HG03039 (cell line): ENCODE data around the gene TBX1.
"Not testable (repeated sequence)": the region's sequence is repeated elsewhere in the genome, so short reads cannot be mapped to it uniquely, and the experiment has no call there.

Experiments
- ATAC-seq: cut with Tn5 transposase; IDR thresholded peaks from one replicate; pipeline ENCODE4 v1.9.1; 2021; ENCODE audit warnings: mild to moderate bottlenecking, moderate library complexity; ENCODE audit not compliant: unreplicated experiment

The TBX1 gene

DNA sequence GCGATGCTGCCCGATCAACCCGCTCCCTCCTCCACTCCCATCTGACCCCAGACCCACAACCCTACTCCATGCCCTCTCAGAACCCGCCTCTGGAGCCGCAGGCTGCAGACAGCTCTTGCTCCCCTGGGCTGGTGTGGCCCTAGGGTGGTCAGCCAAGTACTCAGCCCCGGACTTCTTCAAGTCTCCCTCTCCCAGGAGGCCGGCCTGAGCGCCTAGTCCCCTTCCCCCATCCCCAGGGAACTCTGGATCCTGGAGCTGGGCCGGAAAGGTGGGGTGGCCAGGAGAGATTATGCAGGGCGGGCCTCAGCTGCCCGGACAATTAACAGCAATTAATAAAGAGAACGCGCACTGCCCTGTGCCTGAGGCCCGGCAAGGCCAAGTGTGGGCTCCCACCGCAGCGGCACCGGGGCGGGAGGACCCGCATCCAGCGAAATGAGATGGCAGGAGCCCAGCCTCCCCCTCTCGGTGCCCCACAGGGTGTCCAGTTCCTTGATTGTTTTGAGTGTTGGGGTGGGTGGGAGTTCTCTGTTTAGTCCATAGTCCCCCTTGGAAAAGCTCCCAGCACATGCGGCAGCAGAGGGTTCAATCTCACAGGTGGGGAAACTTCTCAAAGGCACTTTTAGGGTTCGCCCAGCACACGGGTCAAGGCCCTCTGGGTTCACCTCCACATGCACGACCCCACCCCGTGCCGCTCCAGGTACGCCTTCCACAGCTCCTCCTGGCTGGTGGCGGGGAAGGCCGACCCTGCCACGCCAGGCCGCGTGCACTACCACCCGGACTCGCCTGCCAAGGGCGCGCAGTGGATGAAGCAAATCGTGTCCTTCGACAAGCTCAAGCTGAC lies 3.1 kb downstream of the TBX1 start:
- no peak for ATAC-seq

- no peak for ATAC-seq
Observed at GRCh38 chr22:19764299-19764593, 3.7 kb downstream of the TBX1 start.

DNA sequence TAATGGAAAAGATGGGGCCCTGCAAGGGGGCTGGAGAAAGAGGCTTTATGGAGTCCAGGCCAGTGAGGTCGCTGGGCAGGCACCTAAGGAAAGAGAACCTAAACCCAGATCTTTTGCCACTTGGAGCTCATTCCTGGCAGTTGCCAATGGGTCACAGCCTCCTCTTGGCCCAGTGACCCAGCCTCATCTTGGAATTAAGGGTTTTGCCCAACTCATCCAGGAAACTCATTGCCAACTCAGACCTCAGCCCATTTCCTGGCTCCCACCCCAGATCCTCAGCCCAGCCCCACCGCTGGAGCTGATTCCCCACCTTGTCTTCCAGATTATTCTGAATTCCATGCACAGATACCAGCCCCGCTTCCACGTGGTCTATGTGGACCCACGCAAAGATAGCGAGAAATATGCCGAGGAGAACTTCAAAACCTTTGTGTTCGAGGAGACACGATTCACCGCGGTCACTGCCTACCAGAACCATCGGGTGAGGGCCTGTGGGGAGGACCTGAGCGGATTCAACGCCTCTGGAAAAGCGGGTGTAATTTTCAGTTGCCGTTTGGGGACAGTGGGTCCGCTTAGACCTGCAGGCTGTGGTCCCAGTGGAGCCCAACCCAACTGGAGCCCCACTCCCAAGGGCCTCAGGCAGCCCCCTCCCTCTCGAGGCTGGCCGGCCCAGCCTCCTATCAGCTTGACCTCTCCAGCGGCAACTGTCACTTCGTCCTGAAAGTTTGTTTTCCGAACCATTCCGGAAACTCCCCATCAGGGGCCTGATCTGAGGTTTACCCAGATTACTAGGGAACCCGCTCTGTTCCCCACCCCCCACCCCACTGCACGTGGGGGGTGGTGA lies 4.3 kb downstream of the TBX1 start:
- no peak for ATAC-seq

DNA sequence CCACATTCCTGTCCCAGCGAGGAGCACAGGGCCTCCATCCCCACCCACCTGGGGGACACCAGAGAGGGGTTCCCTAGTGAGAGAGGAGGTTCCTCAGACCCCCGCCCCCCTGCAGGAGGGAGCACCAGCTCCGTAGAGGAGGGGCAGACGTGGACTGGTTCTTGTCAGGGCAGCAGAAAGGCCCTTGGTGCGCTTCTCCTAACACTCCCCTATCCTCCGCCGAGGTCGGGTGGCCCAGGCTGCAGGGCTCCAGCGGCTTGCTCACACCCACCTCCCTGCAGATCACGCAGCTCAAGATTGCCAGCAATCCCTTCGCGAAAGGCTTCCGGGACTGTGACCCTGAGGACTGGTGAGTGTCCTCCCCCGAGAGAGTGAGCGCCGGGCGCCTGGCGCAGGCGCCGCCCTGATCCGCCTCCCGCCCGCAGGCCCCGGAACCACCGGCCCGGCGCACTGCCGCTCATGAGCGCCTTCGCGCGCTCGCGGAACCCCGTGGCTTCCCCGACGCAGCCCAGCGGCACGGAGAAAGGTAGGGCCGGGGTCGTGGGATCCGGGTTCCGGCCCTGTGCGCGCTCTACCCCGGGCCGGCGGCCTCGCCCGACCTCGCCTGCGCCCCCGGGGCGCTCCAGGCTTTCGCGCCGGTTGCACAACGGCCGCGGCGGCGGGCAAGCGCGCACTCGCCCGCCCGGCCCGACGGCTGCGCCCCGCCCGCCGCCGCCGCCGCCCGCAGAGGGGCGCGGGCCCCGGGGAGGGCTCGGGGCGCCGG lies 5.1 kb downstream of the TBX1 start:
- no peak for ATAC-seq

DNA sequence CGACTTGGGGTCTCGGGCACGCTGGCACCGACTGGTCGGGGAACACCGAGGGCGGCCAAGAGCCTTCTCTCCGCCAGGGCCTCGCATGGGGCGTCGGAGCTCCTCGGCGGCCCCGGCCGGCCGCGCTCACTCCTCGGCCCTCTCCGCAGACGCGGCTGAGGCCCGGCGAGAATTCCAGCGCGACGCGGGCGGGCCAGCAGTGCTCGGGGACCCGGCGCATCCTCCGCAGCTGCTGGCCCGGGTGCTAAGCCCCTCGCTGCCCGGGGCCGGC lies 5.6 kb downstream of the TBX1 start:
- no peak for ATAC-seq

DNA sequence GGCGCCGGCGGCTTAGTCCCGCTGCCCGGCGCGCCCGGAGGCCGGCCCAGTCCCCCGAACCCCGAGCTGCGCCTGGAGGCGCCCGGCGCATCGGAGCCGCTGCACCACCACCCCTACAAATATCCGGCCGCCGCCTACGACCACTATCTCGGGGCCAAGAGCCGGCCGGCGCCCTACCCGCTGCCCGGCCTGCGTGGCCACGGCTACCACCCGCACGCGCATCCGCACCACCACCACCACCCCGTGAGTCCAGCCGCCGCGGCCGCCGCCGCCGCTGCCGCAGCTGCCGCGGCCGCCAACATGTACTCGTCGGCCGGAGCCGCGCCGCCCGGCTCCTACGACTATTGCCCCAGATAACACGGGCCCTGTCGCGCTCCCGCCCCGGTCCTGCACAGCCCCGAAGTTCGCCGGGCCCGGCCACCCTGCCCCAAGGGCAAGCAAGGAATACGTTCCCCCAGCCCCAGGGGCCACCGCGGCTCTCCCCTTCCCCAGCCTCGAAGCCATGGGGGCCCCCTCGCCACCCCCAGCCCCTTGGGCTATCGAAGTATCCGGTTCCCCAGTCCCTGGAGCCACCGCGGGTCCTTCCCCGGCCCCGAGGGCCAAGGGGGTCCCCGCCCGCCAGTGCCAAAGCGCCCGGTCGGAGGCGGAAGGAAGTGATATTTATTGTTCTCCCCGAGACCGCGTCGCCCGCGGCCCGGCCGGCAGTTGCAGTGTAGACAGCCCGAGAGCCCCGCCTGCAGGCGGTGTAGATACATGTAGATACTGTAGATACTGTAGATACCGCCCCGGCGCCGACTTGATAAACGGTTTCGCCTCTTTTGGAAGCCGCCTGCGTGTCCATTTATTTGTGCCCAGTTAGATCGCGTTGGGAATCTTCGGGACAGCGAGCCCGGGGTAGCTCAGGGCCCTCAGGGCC lies 6.2 kb downstream of the TBX1 start:
- ATAC-seq: no peak

GRCh38 chr22:19767427-19768341 lies 7.1 kb downstream of the TBX1 start:
- no peak for ATAC-seq

DNA sequence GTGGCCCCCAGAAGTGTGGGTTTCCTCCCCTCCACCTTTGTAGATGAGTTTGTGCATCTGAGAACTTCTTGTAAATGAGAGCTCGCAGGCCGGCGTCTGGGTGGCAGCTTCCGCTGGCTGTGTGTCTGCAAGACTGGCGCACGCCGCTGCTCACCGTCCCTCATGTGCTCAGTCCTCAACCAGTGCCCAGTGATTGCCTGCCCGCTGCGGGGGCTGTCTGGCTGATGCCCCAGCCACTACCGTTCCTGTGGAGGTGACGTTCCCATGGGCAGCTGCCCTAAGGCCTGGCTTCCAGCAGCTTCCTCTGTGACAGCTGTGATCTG lies 8.8 kb downstream of the TBX1 start:
- no peak for ATAC-seq

DNA sequence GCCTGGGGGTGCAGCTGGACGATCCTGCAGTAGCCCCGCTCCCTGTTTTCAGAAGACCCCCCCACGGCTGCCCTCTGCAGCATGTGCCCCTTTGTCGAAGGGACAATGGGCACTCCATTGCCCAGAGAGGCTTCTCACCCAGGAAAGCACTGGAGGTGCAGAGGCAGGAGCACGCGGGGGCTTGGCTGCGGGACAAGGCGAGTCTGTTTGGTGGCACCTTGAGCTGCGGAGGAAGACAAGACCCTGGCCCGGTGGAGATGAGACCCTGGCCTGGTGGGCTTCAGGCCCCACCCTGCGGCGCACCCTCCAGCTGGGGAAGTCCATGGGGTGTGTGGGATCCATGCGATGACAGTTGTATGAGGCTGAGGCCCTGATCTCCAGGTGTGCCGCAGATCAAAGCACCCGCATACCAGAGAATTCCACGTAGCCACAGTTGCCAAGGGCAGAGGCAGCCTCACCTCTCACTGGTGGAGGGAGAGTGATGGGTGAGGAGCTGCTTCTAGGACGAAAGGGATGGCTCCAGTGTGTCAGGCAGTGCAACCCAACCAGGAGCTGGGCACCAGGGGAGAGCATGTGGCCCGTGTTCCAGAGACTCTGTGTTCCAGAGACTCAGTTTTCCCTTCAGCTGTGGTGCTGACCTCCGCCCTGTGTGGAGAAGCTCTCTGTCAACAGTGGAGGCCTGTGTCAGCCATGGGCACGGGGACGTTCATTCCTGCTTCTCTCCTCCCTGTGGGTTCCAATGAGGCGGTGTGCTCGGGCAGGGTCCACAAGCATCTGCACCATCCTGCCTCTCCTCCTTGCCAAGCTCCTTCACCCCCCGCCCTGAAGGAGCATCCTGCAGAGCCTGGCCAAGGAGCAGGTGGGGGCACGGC lies 10.0 kb downstream of the TBX1 start:
- ATAC-seq: no peak

- no peak for ATAC-seq
Observed at GRCh38 chr22:19772422-19772672, 11.8 kb downstream of the TBX1 start.

DNA sequence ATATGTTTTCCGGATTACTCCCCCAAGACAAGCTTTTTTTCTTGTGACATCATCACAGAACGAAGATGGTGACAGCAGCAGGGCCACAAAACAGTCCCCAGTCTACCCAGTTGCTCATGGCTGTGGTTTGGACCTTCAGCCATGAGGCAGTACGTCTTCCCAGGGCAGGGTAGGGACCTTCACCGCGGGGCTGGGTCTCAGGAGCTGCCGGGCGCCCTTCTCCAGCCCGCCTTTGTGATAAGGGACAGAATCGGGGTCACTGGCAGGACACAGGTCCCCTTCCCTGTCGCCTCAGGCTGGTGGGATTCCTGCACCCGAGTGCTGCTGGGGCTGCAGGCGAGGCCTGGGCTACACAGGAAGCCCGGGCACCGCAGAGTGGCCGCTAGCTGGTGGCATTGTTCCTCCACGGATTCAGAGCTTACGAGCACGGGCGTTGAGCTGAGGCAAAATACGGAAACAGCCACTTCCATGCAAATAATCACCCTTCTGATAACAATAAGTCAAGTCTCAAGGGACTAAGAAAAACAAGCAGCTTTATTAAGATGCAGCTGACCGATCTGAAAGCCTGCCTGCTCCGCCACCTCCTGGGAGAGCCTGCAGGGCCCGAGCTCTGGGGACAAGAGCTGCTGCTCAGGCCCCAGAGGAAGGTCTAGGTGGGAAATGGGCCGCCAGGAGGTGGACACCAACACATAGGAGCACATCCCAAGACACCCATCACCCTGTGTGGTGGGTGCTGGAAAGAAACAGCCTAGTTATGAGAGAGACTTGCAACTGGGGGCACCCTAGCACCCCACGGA lies 12.3 kb downstream of the TBX1 start:
- no peak for ATAC-seq

DNA sequence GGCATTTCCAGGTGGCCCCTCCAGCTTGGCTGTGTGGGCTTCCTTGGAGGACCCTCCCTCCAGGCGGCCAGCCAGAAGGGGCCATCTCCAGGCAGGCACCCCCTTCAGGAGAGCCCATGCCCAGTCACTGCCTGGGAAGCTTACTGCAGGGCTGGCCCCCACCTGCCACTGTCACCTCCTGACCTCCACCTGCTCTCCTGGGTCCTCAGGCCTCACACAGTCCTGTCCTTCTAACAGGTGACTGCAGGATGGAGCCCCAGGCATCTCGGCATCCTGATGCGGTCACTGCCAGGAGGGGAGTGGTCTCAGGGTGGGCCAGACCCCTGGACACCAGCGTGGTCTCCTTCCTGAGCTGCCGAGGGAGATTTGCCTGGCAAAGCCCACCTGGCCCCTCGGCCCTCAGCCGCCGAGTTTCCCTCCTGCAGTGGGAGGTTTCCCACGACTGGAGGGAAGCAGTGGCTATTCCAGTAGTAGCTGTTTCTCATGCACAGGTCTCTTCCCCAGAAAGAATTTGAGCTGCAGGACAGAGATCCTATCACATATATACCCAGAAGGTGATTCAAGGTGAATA lies 13.0 kb downstream of the TBX1 start:
- ATAC-seq: no peak

- no peak for ATAC-seq
Observed at GRCh38 chr22:19774628-19775027, 14.1 kb downstream of the TBX1 start.

DNA sequence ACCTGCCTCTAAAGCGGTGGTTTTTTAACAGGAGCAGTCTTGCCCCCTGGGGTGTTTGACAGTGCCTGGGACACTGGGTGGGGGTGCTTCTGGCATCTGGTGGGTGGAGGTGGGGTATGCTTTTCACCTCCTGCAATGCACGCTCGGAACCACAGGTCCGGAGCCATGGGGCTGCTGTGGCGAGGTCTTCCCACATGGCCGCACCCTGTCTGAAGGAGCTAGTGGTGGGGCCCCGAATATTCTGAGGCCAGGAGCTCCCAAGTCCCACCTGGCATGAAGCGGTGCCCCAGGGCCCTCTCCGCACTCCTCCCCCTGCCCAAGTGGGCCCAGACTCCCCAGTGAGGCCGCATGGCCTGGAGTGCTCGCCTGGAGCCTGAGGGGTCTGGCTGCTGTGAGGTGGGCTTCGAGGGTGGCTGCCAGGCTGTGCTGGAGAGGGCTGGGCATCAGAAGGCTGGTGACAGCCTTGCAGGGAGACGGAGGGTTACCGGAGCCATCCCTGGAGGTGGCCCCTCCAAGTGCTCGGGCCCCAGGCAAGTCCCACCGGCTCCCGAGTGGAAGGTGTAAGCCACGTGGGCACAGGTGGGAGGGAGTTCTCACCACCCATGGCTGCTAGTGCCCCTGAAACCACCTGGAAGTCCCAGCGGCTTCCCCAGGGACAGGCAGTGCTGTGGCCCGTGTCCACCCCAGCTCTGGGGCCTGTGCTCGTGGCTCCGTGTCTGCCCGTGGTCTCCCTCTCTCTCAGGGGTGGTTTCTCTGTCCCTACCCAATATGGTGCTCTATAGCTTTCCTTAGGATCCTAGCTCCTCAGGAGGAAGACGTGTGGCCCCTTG lies 15.1 kb downstream of the TBX1 start:
- no peak for ATAC-seq

DNA sequence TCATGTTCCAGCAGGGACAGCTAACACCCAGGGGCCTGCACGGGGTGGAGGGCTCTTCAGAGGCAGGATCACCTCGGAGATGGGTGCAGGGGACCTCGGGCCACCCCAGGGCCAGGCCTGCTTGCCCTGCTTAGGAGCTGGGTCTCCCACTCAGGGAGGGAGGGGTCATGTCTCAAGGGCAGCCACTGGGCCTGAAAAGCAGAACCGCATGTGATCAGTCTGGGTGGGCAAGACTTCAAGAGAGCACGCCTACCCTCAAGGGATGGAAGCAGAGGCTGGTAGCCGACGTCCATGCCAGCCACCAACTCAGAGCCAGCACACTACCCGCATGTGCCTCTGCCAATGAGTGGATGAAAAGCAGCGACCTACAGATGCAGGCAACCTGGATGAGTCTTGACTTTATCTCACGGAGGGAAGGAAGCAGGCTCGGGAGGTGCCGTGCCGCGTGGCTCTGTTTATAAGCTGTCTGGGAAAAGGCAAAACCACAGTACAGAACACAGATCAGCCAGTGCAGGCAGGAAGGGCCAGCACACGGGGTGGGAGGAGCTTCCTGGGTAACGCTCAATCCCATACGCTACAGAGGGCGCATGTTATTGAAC lies 16.0 kb downstream of the TBX1 start:
- no peak for ATAC-seq

DNA sequence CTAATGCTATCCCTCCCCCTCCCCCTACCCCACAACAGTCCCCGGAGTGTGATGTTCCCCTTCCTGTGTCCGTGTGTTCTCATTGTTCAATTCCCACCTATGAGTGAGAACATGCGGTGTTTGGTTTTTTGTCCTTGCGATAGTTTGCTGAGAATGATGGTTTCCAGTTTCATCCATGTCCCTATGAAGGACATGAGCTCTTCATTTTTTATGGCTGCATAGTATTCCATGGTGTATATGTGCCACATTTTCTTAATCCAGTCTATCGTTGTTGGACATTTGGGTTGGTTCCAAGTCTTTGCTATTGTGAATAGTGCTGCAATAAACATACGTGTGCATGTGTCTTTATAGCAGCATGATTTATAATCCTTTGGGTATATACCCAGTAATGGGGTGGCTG lies 16.6 kb downstream of the TBX1 start:
- not testable (repeated sequence) for ATAC-seq

DNA sequence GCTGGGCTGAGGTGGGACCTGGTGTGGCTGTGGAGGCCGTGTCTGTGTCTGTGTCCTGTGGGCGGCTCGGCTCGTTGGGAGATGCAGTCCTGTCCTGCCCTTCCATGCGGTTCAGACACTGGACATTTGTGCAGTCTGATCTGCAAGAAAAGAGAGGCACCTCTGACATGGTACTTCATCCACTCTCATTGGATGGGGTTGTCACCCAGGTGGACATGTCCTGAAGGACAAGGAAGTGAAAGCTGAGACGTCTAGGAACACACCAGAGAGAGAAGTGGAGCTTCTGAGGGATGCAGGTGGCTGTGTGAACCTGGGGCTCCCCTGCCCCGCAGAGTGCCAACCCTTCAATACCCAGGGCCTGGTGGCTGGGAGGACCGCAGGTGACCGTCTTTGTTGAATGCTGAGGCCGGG lies 18.4 kb downstream of the TBX1 start:
- ATAC-seq: no peak
